Ovary (tissue), 9 donors: Measurements from ENCODE around the gene OR10J1. TPM values are rescaled to one million over a fixed set of nuclear protein-coding genes. Genes with fewer than 3 reads are reported as not detected.
"Not testable (repeated sequence)": the region's sequence is repeated elsewhere in the genome, so short reads cannot be mapped to it uniquely, and the experiment has no call there.

ENCODE experiments used
- DNase-seq, 5 donors: peaks; one replicate each; pipeline ENCODE4 v3.0.0-alpha.2; 2019 to 2020
- H3K27ac ChIP-seq, 2 donors: fragments of 200-600 bp; one replicate each; pipeline versions ENCODE4 v1.5.1 to v1.8.0; 2019 to 2022
- H3K27me3 ChIP-seq: fragments of 200-600 bp; one replicate; pipeline ENCODE4 v1.8.0; 2022
- H3K36me3 ChIP-seq: fragments of 200-600 bp; sonication (generic); one replicate; pipeline ENCODE4 v1.5.1; 2019
- H3K4me1 ChIP-seq: one replicate; pipeline ENCODE4 v1.8.1; 2013; ENCODE audit warnings: mild to moderate bottlenecking, moderate library complexity; ENCODE audit not compliant: insufficient read depth
- H3K4me3 ChIP-seq: fragments of 200-600 bp; sonication (generic); one replicate; pipeline ENCODE4 v1.5.1; 2017
- H3K9me3 ChIP-seq, 2 donors: fragments of 200-600 bp in 1 of 2; sonication (generic) in 1 of 2; one replicate each; pipeline versions ENCODE4 v1.5.1 to v1.8.1; 2013 to 2019; ENCODE audit warnings: mild to moderate bottlenecking in 1 of 2, moderate library complexity in 1 of 2
- EP300 ChIP-seq: sonication (generic); formaldehyde crosslinking; IDR thresholded peaks from one replicate; pipeline ENCODE4 v1.6.1; 2017; ENCODE audit warnings: antibody characterized with exemption
- POLR2A ChIP-seq: fragments of 450-650 bp; IDR thresholded peaks from one replicate; pipeline ENCODE4 v1.6.1; 2017; ENCODE audit warnings: antibody characterized with exemption, mild to moderate bottlenecking, moderate library complexity
- WGBS, 3 donors: extraction: QIAGEN DNeasy Blood & Tissue Kit in 1 of 3; methylation state at CpG; one replicate each; pipeline versions ENCODE4 v1.1.5 to v1.1.7; 2013 to 2017; 5-methylcytosine and 5-hydroxymethylcytosine counted together
- intact Hi-C, 4 donors: fragments of 100-400 bp; cut with DNase I; formaldehyde crosslinking; loops; one replicate each; pipeline versions ENCODE4 v1.11.0 to v1.15.1; 2022 to 2023
- polyA plus RNA-seq, 2 donors: library from polyadenylated mRNA; stranded (reverse); fragments of 200-250 nt in 1 of 2; fragments of 350-450 nt in 1 of 2; fragmentation: Illumina TruSeq in 1 of 2; extraction: RNeasy Lipid Tissue Mini Kit (QIAGEN cat#74804) in 1 of 2; gene quantifications; one replicate each; pipeline ENCODE4 v1.2.3, GENCODE V29; 2013 to 2014
- total RNA-seq, 7 donors: library from RNA; depleted of rRNA in 2 of 7; stranded (reverse); fragments of >200 nt in 2 of 7; fragmentation: NEBNext Ultra II Directional in 3 of 7; extraction: Animal tissue kit (Norgen Biotek cat#: 25700) in 3 of 7; gene quantifications; one replicate each; pipeline versions ENCODE4 v1.1.0 to v1.2.4, GENCODE V29; 2016 to 2023
- TF ChIP-seq, protein P1 (sequence below), 3 donors: fragments of 450-650 bp in 2 of 3; fragments of 200-600 bp in 1 of 3; IDR thresholded peaks; one replicate each; pipeline versions ENCODE4 v1.5.1 to v1.8.0; 2016 to 2022; ENCODE audit warnings: antibody characterized with exemption in 3 of 3, mild to moderate bottlenecking in 1 of 3
- donor health status: DM: no; HTN: no; CAD: no; lungs with moderate emphysema.
- donor health status: DM: no; HTN: no; CAD: no.
- donor health status: Bipolar disorder and iron deficiency.
- donor health status: DM: yes; HTN: yes; CAD: no.
- donor health status: DM: no; HTN: no; CAD: no.
- donor health status: DM: yes; HTN: yes; CAD: no.

The OR10J1 gene
- total and polyA plus RNA-seq, 9 donors = not detected

DNA sequence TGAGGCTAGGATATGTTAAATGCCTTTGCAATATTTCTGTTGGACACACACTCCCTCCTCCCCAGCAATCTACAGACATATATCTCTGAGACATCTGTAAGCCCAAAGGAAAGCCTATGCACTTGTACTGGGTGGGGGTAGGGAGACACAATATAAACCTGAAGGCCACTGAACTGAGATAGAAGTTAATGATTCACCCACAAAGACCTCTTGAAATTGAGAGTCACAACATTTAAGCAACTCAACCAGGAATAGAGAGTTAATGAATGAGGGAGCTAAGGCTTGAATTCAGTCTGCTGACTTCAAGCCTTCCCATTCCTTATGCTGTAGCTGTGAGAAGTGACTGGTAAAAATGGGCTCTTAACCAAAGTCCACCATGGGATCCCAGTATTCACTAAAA is 5.0 kb downstream of the OR10J1 start:
- H3K4me1 ChIP-seq = no peaks in the 10 kb centered on the region
- no peak for TF ChIP-seq POLR2A
- TF ChIP-seq, protein P1, sequence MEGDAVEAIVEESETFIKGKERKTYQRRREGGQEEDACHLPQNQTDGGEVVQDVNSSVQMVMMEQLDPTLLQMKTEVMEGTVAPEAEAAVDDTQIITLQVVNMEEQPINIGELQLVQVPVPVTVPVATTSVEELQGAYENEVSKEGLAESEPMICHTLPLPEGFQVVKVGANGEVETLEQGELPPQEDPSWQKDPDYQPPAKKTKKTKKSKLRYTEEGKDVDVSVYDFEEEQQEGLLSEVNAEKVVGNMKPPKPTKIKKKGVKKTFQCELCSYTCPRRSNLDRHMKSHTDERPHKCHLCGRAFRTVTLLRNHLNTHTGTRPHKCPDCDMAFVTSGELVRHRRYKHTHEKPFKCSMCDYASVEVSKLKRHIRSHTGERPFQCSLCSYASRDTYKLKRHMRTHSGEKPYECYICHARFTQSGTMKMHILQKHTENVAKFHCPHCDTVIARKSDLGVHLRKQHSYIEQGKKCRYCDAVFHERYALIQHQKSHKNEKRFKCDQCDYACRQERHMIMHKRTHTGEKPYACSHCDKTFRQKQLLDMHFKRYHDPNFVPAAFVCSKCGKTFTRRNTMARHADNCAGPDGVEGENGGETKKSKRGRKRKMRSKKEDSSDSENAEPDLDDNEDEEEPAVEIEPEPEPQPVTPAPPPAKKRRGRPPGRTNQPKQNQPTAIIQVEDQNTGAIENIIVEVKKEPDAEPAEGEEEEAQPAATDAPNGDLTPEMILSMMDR (IDR thresholded peaks at IDR 0.05) = no peak
- no peak for TF ChIP-seq EP300
- H3K27me3 ChIP-seq = no peaks in the 10 kb centered on the region
- intact Hi-C loops = no loop called here
- no peaks in the 10 kb centered on the region for H3K9me3 ChIP-seq
- no peak overlapping the region for H3K27ac ChIP-seq
- no peak overlapping the region for H3K4me3 ChIP-seq
- DNase-seq = no peak
- no peaks in the 10 kb centered on the region for H3K36me3 ChIP-seq

DNA sequence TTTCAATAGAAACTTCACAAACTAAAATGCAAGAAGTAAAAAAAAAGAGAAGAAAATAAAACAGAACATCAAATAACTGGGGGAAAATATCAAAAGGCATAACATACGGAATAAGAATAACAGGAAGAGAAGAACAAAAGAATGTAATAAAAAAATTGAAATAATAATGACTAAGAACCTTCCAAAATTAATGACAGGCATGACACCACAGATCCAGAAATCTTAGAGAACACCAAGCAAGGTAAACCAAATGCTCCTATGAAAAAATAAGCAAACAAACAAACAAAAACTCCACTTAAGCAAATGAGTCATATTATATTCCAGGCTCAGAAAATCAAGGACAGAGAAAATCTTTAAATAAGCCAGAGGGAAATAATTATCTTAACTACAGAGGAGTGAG is 8.7 kb downstream of the OR10J1 start:
- no peak for DNase-seq
- no peak for TF ChIP-seq EP300
- no peak for TF ChIP-seq POLR2A
- TF ChIP-seq, protein P1 (IDR thresholded peaks at IDR 0.05) = no peak
- Histone ChIP-seq H3K27ac (no peak overlapping the region), H3K36me3 (no peaks in the 10 kb centered on the region), H3K9me3 (no peaks in the 10 kb centered on the region), H3K4me1 (no peaks in the 10 kb centered on the region), H3K27me3 (no peaks in the 10 kb centered on the region), H3K4me3 (no peak overlapping the region)
- intact Hi-C loops = no loop called here
- 58 to 70% (median 68%) methylated on average over 1 of the region's 1 CpG for WGBS, 3 donors

DNA sequence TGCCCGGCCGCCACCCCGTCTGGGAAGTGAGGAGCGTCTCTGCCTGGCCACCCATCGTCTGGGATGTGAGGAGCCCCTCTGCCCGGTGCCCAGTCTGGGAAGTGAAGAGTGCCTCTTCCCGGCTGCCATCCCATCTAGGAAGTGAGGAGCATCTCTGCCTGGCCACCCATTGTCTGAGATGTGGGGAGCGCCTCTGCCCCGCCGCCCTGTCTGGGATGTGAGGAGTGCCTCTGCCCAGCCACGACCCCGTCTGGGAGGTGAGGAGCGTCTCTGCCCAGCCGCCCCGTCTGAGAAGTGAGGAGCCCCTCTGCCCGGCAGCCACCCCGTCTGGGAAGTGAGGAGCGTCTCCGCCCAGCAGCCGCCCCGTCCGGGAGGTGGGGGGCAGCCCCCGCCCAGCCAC is 10.1 kb downstream of the OR10J1 start:
- intact Hi-C loops = not testable (repeated sequence)
- 91 to 95% (median 95%) methylated on average over 4 to 19 of the region's 23 CpGs for WGBS, 3 donors

DNA sequence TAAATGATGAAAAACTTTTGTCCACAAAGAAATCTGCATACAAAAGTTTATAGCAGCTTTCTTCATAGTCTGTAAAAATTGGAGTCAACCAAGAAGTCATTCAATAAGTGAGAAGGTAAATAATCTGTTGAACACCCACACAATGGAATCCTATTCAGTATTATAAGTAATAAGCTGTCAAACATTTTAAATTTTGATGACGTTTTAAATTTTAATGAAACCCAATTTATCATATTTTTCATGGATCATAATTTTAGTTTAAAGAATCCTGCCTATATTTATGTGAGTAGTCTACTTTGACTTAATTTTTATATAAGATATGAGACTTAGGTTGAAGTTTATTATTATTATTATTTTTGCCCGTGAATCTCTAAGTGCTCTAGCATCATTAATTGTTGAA is 20.0 kb downstream of the OR10J1 start:
- H3K4me1 ChIP-seq = no peaks in the 10 kb centered on the region
- no peaks in the 10 kb centered on the region for H3K27me3 ChIP-seq
- no peak overlapping the region for H3K4me3 ChIP-seq
- intact Hi-C loops = no loop called here
- H3K9me3 ChIP-seq = no peaks in the 10 kb centered on the region
- H3K36me3 ChIP-seq = no peaks in the 10 kb centered on the region
- no peak for DNase-seq
- TF ChIP-seq POLR2A = no peak
- 64 to 71% (median 70%) methylated on average over 2 of the region's 2 CpGs for WGBS, 3 donors
- H3K27ac ChIP-seq = no peak overlapping the region

More for the DNA sequence above, 10.1 kb downstream of the OR10J1 start:
- not testable (repeated sequence) for H3K36me3 ChIP-seq, H3K4me1 ChIP-seq, H3K9me3 ChIP-seq, DNase-seq, H3K4me3 ChIP-seq, H3K27ac ChIP-seq, H3K27me3 ChIP-seq

DNA sequence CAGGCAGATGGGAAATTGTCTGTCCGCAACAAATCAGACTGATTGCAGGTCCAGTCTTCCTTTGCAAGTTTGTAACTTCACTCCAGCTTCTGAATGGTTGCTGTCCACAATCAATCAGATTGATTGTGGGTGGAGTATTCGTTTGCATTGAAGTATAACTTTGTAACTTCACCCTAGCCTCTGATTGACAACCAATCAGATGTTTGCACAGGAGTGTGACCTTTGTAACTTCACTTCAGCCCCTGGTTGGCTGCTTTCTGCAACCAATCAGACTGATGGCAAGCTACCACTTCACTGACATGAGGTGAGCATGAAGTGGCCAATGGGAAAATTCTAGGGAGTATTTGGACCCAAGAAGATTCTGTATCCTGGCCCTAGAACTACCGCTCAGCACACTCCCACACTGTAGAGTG is 25.7 kb downstream of the OR10J1 start:
- WGBS, 3 donors = 73 to 77% (median 74%) methylated on average over 3 of the region's 3 CpGs
- intact Hi-C loops = no loop called here
- TF ChIP-seq POLR2A = no peak

DNA sequence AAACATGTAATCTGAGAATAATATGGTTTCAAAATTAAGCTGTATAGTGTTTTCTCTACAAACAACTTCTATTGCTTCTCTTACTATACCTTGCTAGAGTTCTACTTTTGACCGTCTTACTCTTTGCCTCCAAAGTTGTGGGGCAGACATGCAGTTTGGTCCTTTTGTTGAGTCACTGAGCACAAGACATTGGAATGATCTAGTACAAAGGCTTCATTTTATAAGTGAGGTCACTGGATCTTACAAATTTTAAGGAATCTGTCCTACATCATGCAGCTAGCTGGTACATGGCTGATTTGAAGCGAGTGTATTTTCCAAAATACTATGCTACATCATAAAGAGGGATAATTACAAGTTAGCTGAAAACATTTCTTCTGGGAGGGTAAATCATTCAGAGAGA is 28.8 kb downstream of the OR10J1 start:
- Histone ChIP-seq H3K4me1 (no peaks in the 10 kb centered on the region), H3K9me3 (no peaks in the 10 kb centered on the region), H3K27me3 (no peaks in the 10 kb centered on the region), H3K27ac (no peak overlapping the region), H3K36me3 (no peaks in the 10 kb centered on the region), H3K4me3 (no peak overlapping the region)
- no peak for TF ChIP-seq EP300
- intact Hi-C loops = no loop called here
- 67 to 85% (median 80%) methylated on average over 2 of the region's 2 CpGs for whole genome bisulfite sequencing, 3 donors
- no peak for DNase-seq

More for the DNA sequence above, 25.7 kb downstream of the OR10J1 start:
- Histone ChIP-seq H3K9me3 (no peaks in the 10 kb centered on the region), H3K27ac (no peak overlapping the region), H3K36me3 (no peaks in the 10 kb centered on the region), H3K27me3 (no peaks in the 10 kb centered on the region), H3K4me3 (no peak overlapping the region), H3K4me1 (no peaks in the 10 kb centered on the region)
- DNase-seq = no peak
